Parathyroid adenoma (tissue), 2 donors: ENCODE data around the gene DTNB.
"Not testable (repeated sequence)": the region's sequence is repeated elsewhere in the genome, so short reads cannot be mapped to it uniquely, and the experiment has no call there.

Experiments
- H2AFZ ChIP-seq: fragments of 300-600 bp; sonication (generic); one replicate; pipeline ENCODE4 v1.7.0; 2017; ENCODE audit warnings: antibody characterized with exemption, mild to moderate bottlenecking
- H3K27ac ChIP-seq: fragments of 300-600 bp; sonication (generic); one replicate; pipeline ENCODE4 v1.7.0; 2017
- H3K27me3 ChIP-seq: fragments of 300-600 bp; sonication (generic); one replicate; pipeline ENCODE4 v1.7.0; 2017; ENCODE audit warnings: low read length; ENCODE audit not compliant: control insufficient read depth, insufficient read depth
- H3K36me3 ChIP-seq: fragments of 300-600 bp; sonication (generic); one replicate; pipeline ENCODE4 v1.7.0; 2017; ENCODE audit warnings: low read length; ENCODE audit not compliant: control insufficient read depth, insufficient read depth
- H3K4me1 ChIP-seq: fragments of 300-600 bp; sonication (generic); one replicate; pipeline ENCODE4 v1.7.0; 2017; ENCODE audit warnings: control low read depth
- H3K4me2 ChIP-seq: fragments of 300-600 bp; sonication (generic); one replicate; pipeline ENCODE4 v1.7.0; 2017; ENCODE audit warnings: low read length
- H3K4me3 ChIP-seq: fragments of 300-600 bp; sonication (generic); one replicate; pipeline ENCODE4 v1.7.0; 2017; ENCODE audit warnings: low read depth, low read length
- H3K79me2 ChIP-seq: fragments of 300-600 bp; sonication (generic); one replicate; pipeline ENCODE4 v1.7.0; 2017; ENCODE audit warnings: control low read depth
- H3K9ac ChIP-seq: fragments of 300-600 bp; sonication (generic); one replicate; pipeline ENCODE4 v1.7.0; 2017; ENCODE audit warnings: mild to moderate bottlenecking
- H3K9me3 ChIP-seq: fragments of 300-600 bp; sonication (generic); one replicate; pipeline ENCODE4 v1.7.0; 2017; ENCODE audit warnings: low read length; ENCODE audit not compliant: control insufficient read depth
- TF ChIP-seq, protein P1 (sequence below): fragments of 300-600 bp; sonication (generic); IDR thresholded peaks from one replicate; pipeline ENCODE4 v1.7.0; 2017; ENCODE audit warnings: antibody characterized with exemption, mild to moderate bottlenecking
- donor health status: primary hyperparathyroidism.

Gene DTNB

DNA sequence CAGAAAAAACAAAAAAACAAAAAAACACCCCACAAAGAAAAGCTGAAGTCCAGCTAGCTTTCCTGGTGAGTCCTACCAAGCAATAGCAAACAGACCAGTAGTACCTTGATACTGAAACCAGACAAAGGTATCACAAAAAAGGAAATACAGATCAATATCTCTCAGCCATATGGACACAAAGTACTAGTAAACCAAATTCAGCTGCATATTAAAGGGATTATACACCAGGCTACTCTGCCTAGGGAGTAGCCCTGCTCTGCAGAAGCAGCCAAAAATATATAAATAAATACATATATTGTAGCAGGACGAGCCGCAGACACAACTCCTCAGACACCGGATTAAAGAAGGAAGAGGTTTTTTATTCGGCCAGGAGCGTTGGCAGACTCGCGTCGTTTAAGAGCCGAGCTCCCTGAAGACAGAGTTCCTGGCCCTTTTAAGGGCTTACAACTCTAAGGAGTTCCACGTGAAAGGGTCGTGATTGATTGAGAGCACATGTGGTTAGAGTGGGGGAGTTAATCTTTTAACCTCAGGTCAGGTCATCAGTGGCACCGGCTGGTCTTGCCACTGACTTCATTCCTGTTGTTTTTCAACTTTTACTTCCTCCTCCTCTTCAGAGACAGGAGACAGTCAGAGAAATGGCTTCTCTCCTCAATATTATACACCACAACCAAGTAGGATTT lies 38.4 kb upstream of the DTNB start:
- TF ChIP-seq, protein P1, sequence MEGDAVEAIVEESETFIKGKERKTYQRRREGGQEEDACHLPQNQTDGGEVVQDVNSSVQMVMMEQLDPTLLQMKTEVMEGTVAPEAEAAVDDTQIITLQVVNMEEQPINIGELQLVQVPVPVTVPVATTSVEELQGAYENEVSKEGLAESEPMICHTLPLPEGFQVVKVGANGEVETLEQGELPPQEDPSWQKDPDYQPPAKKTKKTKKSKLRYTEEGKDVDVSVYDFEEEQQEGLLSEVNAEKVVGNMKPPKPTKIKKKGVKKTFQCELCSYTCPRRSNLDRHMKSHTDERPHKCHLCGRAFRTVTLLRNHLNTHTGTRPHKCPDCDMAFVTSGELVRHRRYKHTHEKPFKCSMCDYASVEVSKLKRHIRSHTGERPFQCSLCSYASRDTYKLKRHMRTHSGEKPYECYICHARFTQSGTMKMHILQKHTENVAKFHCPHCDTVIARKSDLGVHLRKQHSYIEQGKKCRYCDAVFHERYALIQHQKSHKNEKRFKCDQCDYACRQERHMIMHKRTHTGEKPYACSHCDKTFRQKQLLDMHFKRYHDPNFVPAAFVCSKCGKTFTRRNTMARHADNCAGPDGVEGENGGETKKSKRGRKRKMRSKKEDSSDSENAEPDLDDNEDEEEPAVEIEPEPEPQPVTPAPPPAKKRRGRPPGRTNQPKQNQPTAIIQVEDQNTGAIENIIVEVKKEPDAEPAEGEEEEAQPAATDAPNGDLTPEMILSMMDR: no peak
- Histone ChIP-seq H3K27ac (no peak overlapping the region), H3K9me3 (no peaks in the 10 kb centered on the region), H3K79me2 (no peaks in the 10 kb centered on the region), H2AFZ (no peak overlapping the region), H3K9ac (no peak overlapping the region), H3K4me2 (no peak overlapping the region), H3K4me3 (no peak overlapping the region), H3K4me1 (no peaks in the 10 kb centered on the region), H3K36me3 (no peaks in the 10 kb centered on the region), H3K27me3 (no peaks in the 10 kb centered on the region)

DNA sequence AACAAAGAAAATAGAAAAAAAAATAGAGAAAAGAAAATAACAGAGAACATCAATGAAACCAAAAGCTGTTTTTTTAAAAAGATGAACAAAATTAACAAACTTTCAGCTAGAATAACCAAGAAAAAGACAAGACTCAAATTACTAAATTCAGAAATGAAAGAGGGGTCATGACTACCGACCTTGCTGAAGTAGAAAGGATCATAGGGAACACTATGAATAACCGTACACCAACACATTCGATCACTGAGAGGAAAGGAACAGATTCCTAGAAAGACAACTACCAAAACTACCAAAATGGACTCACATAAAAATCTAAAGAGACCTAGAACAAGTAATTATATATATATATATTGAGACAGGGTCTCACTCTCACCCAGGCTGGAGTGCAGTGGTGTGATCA lies 37.4 kb upstream of the DTNB start:
- Histone ChIP-seq H3K27me3 (no peaks in the 10 kb centered on the region), H3K79me2 (no peaks in the 10 kb centered on the region), H3K4me1 (no peaks in the 10 kb centered on the region), H2AFZ (no peak overlapping the region), H3K4me2 (no peak overlapping the region), H3K9me3 (no peaks in the 10 kb centered on the region), H3K36me3 (no peaks in the 10 kb centered on the region), H3K4me3 (no peak overlapping the region), H3K9ac (no peak overlapping the region), H3K27ac (no peak overlapping the region)
- TF ChIP-seq, protein P1: no peak

DNA sequence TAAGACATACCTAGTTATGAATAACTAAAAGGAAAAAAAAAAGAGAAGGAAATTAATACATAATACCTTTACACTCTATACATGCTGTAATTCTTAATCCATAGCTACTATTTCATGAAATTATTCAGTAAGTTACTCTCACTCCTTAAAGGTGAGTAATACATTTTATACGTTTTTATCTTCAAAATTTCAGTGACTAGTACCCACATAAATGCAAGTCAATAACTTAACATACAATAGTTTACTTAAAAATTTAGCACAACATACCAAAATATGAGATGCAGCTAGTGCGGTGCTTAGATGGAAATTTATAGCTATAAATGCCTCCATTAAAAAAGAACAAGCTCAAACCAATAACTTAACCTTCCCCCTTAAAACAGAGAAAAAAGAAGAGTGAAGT lies 36.0 kb upstream of the DTNB start:
- Histone ChIP-seq H2AFZ (no peak overlapping the region), H3K79me2 (no peaks in the 10 kb centered on the region), H3K27me3 (no peaks in the 10 kb centered on the region), H3K36me3 (no peaks in the 10 kb centered on the region), H3K9ac (no peak overlapping the region), H3K27ac (no peak overlapping the region), H3K4me3 (no peak overlapping the region), H3K4me1 (no peaks in the 10 kb centered on the region), H3K9me3 (no peaks in the 10 kb centered on the region), H3K4me2 (no peak overlapping the region)
- TF ChIP-seq, protein P1: no peak

DNA sequence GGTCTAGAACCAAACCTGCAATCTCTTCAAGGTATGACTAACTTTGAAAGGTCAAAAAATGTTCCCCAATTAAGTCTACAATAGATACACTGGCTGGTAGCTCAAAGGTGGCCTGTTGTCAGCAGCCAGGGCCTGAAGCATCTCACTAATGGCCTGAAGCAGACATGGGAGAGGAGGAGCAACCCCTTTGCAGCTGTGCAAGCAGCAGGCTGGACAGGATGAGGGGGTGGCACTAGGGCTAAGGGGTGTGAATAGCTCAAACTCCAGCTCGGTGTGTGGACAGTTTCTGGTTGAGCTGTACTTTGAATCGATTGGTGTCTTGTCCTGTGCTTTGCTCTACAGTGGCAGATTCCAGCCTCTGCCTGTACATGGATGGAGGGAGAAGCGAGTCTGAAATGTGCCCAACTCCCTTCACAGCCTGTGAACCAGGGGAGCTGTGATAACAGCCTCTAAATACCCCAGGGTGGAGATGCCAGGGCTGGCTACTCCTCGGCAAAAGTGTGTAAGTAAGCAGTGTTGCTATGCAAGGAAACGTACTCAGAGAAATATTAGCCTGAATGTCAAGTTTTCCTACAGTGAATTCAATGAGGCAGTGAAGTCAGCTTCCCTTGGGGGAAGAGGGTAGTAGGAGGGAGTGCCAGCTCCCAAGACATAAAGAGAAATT lies 34.7 kb upstream of the DTNB start:
- TF ChIP-seq, protein P1: no peak
- H3K9ac ChIP-seq: no peak overlapping the region

DNA sequence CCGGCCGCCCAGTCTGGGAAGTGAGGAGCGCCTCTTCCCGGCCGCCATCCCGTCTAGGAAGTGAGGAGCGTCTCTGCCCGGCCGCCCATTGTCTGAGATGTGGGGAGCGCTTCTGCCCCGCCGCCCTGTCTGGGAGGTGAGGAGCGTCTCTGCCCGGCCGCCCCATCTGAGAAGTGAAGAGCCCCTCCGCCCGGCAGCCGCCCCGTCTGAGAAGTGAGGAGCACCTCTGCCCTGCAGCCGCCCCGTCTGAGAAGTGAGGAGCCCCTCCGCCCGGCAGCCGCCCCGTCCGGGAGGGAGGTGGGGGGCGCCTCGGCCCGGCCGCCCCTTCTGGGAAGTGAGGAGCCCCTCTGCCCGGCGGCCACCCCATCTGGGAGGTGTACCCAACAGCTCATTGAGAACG lies 32.2 kb upstream of the DTNB start:
- not testable (repeated sequence) for H2AFZ ChIP-seq, H3K79me2 ChIP-seq, H3K4me3 ChIP-seq, H3K27me3 ChIP-seq, H3K27ac ChIP-seq, H3K36me3 ChIP-seq, H3K4me2 ChIP-seq, H3K9me3 ChIP-seq, H3K9ac ChIP-seq, H3K4me1 ChIP-seq

More for the DNA sequence above, 34.7 kb upstream of the DTNB start:
- Histone ChIP-seq H3K4me2 (no peak overlapping the region), H2AFZ (no peak overlapping the region), H3K4me3 (no peak overlapping the region), H3K4me1 (no peaks in the 10 kb centered on the region), H3K79me2 (no peaks in the 10 kb centered on the region), H3K27ac (no peak overlapping the region), H3K9me3 (no peaks in the 10 kb centered on the region), H3K27me3 (no peaks in the 10 kb centered on the region), H3K36me3 (no peaks in the 10 kb centered on the region)
